Measurements from ENCODE around the gene DUT. TPM values are rescaled to one million over a fixed set of nuclear protein-coding genes. Genes with fewer than 3 reads are reported as not detected.

The DUT gene
- polyA plus RNA-seq, 4 donors, result 12.7 to 98.0 (median 56.1) TPM

DNA sequence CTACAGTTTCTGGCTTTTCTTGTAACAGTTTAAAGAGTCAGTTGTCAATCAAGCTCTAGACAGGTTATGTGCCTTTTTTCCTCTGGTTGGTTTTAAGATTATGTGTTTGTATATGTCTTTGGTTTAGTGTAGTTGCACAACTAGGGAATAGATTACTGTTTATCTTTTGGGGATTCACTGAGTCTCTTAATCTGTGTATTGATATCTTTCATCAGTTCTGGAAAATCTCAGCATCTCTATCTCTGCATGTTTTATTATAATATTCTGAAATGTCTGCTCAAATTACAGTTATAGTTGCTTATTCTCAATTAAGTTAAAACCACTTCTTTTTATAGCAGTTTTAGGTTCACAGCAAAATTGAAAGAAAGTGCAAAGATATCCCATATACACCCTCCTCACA is 14.3 kb downstream of the DUT start:
- no peak overlapping the region for H3K4me3 ChIP-seq (ENCODE audit: low read depth in 1 of 3, low read length in 3 of 3)
- FAIRE-seq (no peak), DNase-seq (no peak)
- H3K36me3 ChIP-seq (ENCODE audit: control insufficient read depth in 3 of 3, insufficient read depth in 2 of 3, low read depth in 1 of 3, low read length in 3 of 3), result peaks cover 0 to 7% (median 0%) of the 10 kb centered on the region in 3 donors
- no peak overlapping the region for H3K27ac ChIP-seq (ENCODE audit: low read depth in 1 of 3, low read length in 2 of 3)
- H3K27me3 ChIP-seq (ENCODE audit: control insufficient read depth in 3 of 3, insufficient read depth in 3 of 3, low read length in 3 of 3), result no peaks in the 10 kb centered on the region
- H3K9me3 ChIP-seq (ENCODE audit: control insufficient read depth in 2 of 2, insufficient read depth in 1 of 2, low read depth in 1 of 2, low read length in 1 of 2), result no peaks in the 10 kb centered on the region
- H3K4me1 ChIP-seq (ENCODE audit: control insufficient read depth in 3 of 3, insufficient read depth in 2 of 3, low read depth in 1 of 3, low read length in 2 of 3), result no peaks in the 10 kb centered on the region

- H3K4me3 ChIP-seq (ENCODE audit: low read depth in 1 of 3, low read length in 3 of 3), result no peak overlapping the region
- no peaks in the 10 kb centered on the region for H3K4me1 ChIP-seq (ENCODE audit: control insufficient read depth in 3 of 3, insufficient read depth in 2 of 3, low read depth in 1 of 3, low read length in 2 of 3)
- H3K27ac ChIP-seq (ENCODE audit: low read depth in 1 of 3, low read length in 2 of 3), result no peak overlapping the region
- no peaks in the 10 kb centered on the region for H3K27me3 ChIP-seq (ENCODE audit: control insufficient read depth in 3 of 3, insufficient read depth in 3 of 3, low read length in 3 of 3)
- peak; percentile 51 for FAIRE-seq
- DNase-seq, result peak; percentile 71 to 76
- H3K9me3 ChIP-seq (ENCODE audit: control insufficient read depth in 2 of 2, insufficient read depth in 1 of 2, low read depth in 1 of 2, low read length in 1 of 2), result no peaks in the 10 kb centered on the region
- WGBS, 3 donors, result 1 to 4% (median 2%) methylated on average over 6 of the region's 6 CpGs
- H3K36me3 ChIP-seq (ENCODE audit: control insufficient read depth in 3 of 3, insufficient read depth in 2 of 3, low read depth in 1 of 3, low read length in 3 of 3), result no peaks in the 10 kb centered on the region
These were observed 21.3 kb downstream of the DUT start for GRCh38 chr15:48352474-48353072.

DNA sequence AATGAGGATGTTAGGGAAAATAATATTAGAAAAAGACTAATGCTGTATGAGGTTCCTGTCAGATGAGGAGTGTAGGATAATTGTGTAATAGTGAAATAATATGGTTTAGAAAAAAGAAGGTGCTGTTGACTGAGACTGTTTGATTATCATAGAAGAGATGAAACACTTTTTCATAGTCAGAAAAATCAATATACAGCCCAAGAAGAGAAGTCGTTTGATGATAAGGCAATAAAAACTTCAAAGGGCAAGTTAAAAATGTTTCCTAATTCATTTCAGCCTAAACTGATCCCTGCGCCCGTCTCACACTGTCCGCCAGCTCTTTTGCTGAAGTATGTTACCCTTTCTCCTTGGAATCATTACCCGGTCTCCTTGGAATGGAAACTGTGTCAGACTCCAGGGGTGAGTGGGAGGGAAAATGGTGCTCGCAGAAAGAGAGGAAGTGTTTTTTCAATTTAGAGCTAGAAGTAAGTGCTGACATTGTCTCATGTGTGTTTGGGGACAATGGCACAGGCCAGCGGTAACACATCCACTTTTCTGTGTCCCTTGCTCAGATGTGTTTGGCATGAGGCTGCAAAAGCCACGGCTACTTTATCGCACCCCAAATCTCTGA is 23.6 kb downstream of the DUT start:
- H3K36me3 ChIP-seq (ENCODE audit: control insufficient read depth in 3 of 3, insufficient read depth in 2 of 3, low read depth in 1 of 3, low read length in 3 of 3), result no peaks in the 10 kb centered on the region
- 15 to 53% (median 29%) methylated on average over 9 of the region's 9 CpGs for WGBS, 3 donors
- FAIRE-seq (no peak), DNase-seq (peak in 1 of 2 donors; percentile 3)
- no peak overlapping the region for H3K4me3 ChIP-seq (ENCODE audit: low read depth in 1 of 3, low read length in 3 of 3)
- H3K27me3 ChIP-seq (ENCODE audit: control insufficient read depth in 3 of 3, insufficient read depth in 3 of 3, low read length in 3 of 3), result no peaks in the 10 kb centered on the region
- H3K9me3 ChIP-seq (ENCODE audit: control insufficient read depth in 2 of 2, insufficient read depth in 1 of 2, low read depth in 1 of 2, low read length in 1 of 2), result no peaks in the 10 kb centered on the region
- no peaks in the 10 kb centered on the region for H3K4me1 ChIP-seq (ENCODE audit: control insufficient read depth in 3 of 3, insufficient read depth in 2 of 3, low read depth in 1 of 3, low read length in 2 of 3)
- H3K27ac ChIP-seq (ENCODE audit: low read depth in 1 of 3, low read length in 2 of 3), result no peak overlapping the region

- WGBS, 3 donors, result 26 to 54% (median 39%) methylated on average over 6 of the region's 6 CpGs
- peak; percentile 28 to 38 for DNase-seq
- no peak for FAIRE-seq
- no peak overlapping the region for H3K27ac ChIP-seq (ENCODE audit: low read depth in 1 of 3, low read length in 2 of 3)
- H3K4me3 ChIP-seq (ENCODE audit: low read depth in 1 of 3, low read length in 3 of 3), result no peak overlapping the region
- H3K9me3 ChIP-seq (ENCODE audit: control insufficient read depth in 2 of 2, insufficient read depth in 1 of 2, low read depth in 1 of 2, low read length in 1 of 2), result no peaks in the 10 kb centered on the region
- H3K36me3 ChIP-seq (ENCODE audit: control insufficient read depth in 3 of 3, insufficient read depth in 2 of 3, low read depth in 1 of 3, low read length in 3 of 3), result no peaks in the 10 kb centered on the region
- H3K4me1 ChIP-seq (ENCODE audit: control insufficient read depth in 3 of 3, insufficient read depth in 2 of 3, low read depth in 1 of 3, low read length in 2 of 3), result no peaks in the 10 kb centered on the region
- no peaks in the 10 kb centered on the region for H3K27me3 ChIP-seq (ENCODE audit: control insufficient read depth in 3 of 3, insufficient read depth in 3 of 3, low read length in 3 of 3)
These were observed 24.1 kb downstream of the DUT start for GRCh38 chr15:48355377-48355776.

GRCh38 chr15:48358229-48359152 is 27.3 kb downstream of the DUT start:
- no peaks in the 10 kb centered on the region for H3K27me3 ChIP-seq (ENCODE audit: control insufficient read depth in 3 of 3, insufficient read depth in 3 of 3, low read length in 3 of 3)
- DNase-seq (no peak), FAIRE-seq (no peak)
- no peak overlapping the region for H3K4me3 ChIP-seq (ENCODE audit: low read depth in 1 of 3, low read length in 3 of 3)
- H3K9me3 ChIP-seq (ENCODE audit: control insufficient read depth in 2 of 2, insufficient read depth in 1 of 2, low read depth in 1 of 2, low read length in 1 of 2), result no peaks in the 10 kb centered on the region
- no peaks in the 10 kb centered on the region for H3K4me1 ChIP-seq (ENCODE audit: control insufficient read depth in 3 of 3, insufficient read depth in 2 of 3, low read depth in 1 of 3, low read length in 2 of 3)
- no peaks in the 10 kb centered on the region for H3K36me3 ChIP-seq (ENCODE audit: control insufficient read depth in 3 of 3, insufficient read depth in 2 of 3, low read depth in 1 of 3, low read length in 3 of 3)
- H3K27ac ChIP-seq (ENCODE audit: low read depth in 1 of 3, low read length in 2 of 3), result no peak overlapping the region
- WGBS, 3 donors, result 21 to 48% (median 44%) methylated on average over 3 of the region's 3 CpGs

DNA sequence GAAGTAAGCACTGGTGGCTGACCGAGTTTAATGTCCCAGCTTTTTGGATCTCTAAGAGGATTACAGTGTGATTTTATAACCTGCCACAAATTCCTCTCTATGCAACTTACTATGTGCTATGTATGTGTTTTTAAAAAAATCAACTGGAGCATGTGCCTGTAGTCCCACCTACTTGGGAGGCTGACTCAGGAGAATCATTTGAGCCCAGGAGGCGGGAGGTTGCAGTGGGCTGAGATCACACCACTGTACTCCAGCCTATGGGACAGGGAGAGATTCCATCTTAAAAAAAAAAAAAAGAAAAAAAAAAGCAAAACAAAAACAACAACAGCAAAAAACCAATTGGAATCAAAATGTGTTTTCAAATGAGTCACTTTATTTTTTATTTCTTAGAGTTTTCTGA is 29.6 kb downstream of the DUT start:
- Histone ChIP-seq H3K4me3 (ENCODE audit: low read depth in 1 of 3, low read length in 3 of 3) (no peak overlapping the region), H3K27me3 (ENCODE audit: control insufficient read depth in 3 of 3, insufficient read depth in 3 of 3, low read length in 3 of 3) (no peaks in the 10 kb centered on the region), H3K9me3 (ENCODE audit: control insufficient read depth in 2 of 2, insufficient read depth in 1 of 2, low read depth in 1 of 2, low read length in 1 of 2) (no peaks in the 10 kb centered on the region), H3K36me3 (ENCODE audit: control insufficient read depth in 3 of 3, insufficient read depth in 2 of 3, low read depth in 1 of 3, low read length in 3 of 3) (no peaks in the 10 kb centered on the region), H3K4me1 (ENCODE audit: control insufficient read depth in 3 of 3, insufficient read depth in 2 of 3, low read depth in 1 of 3, low read length in 2 of 3) (no peaks in the 10 kb centered on the region), H3K27ac (ENCODE audit: low read depth in 1 of 3, low read length in 2 of 3) (no peak overlapping the region)
- DNase-seq (no peak), FAIRE-seq (no peak)
- WGBS, 3 donors, result 77 to 87% (median 85%) methylated on average over 2 of the region's 2 CpGs

DNA sequence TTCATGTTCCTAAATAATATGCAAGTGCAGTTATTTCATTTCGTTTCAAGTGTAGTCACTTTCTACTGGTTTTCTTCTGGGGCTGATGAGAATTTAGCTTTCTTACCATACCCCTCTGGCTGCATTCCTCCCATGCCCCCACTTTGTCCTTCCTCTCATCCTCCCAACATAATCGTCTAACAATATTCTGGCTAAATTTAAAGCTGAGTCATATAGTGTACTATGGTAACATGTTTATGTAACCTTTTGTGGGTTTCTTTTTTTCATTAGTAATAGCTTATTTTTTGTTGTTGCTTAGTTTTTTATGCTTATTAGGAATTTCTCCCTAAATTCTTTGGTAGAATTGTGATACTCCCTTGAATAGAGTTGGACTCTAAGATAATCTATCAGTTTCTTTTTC is 30.5 kb downstream of the DUT start:
- Histone ChIP-seq H3K4me3 (ENCODE audit: low read depth in 1 of 3, low read length in 3 of 3) (no peak overlapping the region), H3K27me3 (ENCODE audit: control insufficient read depth in 3 of 3, insufficient read depth in 3 of 3, low read length in 3 of 3) (no peaks in the 10 kb centered on the region), H3K4me1 (ENCODE audit: control insufficient read depth in 3 of 3, insufficient read depth in 2 of 3, low read depth in 1 of 3, low read length in 2 of 3) (no peaks in the 10 kb centered on the region), H3K36me3 (ENCODE audit: control insufficient read depth in 3 of 3, insufficient read depth in 2 of 3, low read depth in 1 of 3, low read length in 3 of 3) (no peaks in the 10 kb centered on the region), H3K9me3 (ENCODE audit: control insufficient read depth in 2 of 2, insufficient read depth in 1 of 2, low read depth in 1 of 2, low read length in 1 of 2) (no peaks in the 10 kb centered on the region), H3K27ac (ENCODE audit: low read depth in 1 of 3, low read length in 2 of 3) (no peak overlapping the region)
- DNase-seq, result no peak
- 66 to 73% (median 69%) methylated on average over 2 of the region's 2 CpGs for WGBS, 3 donors
- no peak for FAIRE-seq

DNA sequence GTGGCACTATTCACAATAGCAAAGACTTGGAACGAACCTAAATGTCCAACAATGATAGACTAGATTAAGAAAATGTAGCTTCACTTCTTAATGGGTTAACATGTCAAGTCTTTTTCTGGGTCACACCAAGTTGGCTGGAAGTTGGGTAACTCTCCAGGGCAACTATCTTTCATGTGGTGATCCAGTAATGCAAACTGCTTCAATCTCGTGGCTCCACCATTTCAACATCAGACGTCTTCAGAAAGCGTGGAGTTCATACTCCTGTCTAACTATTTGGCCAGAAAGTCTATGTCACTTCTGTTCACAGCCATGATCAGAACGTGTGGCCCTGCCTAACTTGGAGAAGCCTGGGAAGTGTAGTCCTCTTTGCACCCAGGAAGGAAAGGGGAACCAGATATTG is 32.2 kb downstream of the DUT start:
- DNase-seq, result no peak
- Histone ChIP-seq H3K4me3 (ENCODE audit: low read depth in 1 of 3, low read length in 3 of 3) (no peak overlapping the region), H3K4me1 (ENCODE audit: control insufficient read depth in 3 of 3, insufficient read depth in 2 of 3, low read depth in 1 of 3, low read length in 2 of 3) (no peaks in the 10 kb centered on the region), H3K27ac (ENCODE audit: low read depth in 1 of 3, low read length in 2 of 3) (no peak overlapping the region), H3K36me3 (ENCODE audit: control insufficient read depth in 3 of 3, insufficient read depth in 2 of 3, low read depth in 1 of 3, low read length in 3 of 3) (no peaks in the 10 kb centered on the region), H3K27me3 (ENCODE audit: control insufficient read depth in 3 of 3, insufficient read depth in 3 of 3, low read length in 3 of 3) (no peaks in the 10 kb centered on the region), H3K9me3 (ENCODE audit: control insufficient read depth in 2 of 2, insufficient read depth in 1 of 2, low read depth in 1 of 2, low read length in 1 of 2) (no peaks in the 10 kb centered on the region)
- no peak for FAIRE-seq
- WGBS, 3 donors, result 54 to 71% (median 59%) methylated on average over 5 of the region's 5 CpGs

Data from small intestine (tissue), 7 donors.